Activated CD8-positive, alpha-beta memory T cell treated with anti-CD3 and anti-CD28 coated beads, Interleukin-2, amount 50 U/mL, for 1 hour (primary cell): Measurements from ENCODE around the gene SLC44A3.

Experiments used
- DNase-seq: peaks from one replicate; pipeline ENCODE4 v3.0.0-alpha.2; 2020; ENCODE audit errors: extremely low read depth

The SLC44A3 gene

DNA sequence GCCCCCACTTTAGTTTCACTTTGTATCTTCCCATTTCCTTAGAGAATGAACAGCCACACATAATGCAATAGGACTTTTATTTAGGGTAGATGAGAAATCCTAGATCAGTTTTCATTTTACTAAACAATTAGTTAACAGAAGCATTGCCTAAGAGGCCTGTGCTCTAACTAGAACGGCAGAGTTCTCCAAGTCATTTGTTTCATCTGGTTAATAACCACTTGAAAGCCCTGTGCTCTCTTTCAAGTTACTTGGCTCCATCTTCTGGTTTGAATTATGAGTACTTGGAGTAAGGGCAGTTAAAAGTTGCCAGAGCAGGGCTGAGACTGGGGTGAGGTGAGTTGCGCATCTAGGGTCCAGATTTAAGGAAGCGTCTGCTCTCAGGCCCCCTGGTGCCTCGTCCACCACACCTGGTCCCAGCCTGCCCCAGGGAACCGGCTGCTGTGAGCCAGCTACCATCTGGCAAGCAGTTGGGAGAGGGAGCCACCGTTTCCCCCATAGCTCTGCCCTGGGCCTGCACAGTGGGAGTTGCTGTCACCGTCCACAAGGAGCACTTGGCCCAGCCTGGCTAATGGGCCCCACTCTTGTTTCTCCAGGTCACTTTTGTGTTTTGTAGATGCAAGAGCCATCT is 18.1 kb upstream of the SLC44A3 start:
- no peak for DNase-seq

DNA sequence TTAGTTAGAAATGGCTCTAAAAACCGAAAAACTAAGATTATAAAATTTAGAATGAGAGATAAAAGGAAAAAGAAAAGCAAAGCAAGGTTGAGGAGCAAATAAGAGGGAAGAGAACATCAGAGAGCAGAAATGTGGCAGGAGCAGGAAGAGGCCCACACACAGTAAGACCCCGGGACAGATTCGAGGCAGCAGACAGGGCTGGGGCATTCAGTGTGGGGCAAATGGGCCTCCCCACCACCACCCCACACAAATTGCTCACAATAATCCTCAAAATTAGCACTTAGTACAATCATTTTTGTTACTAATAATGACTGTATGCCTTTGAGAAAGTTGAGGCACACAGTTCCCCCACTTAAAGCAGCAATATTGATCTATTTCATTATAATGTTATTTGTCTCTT is 17.1 kb upstream of the SLC44A3 start:
- DNase-seq, result no peak

DNA sequence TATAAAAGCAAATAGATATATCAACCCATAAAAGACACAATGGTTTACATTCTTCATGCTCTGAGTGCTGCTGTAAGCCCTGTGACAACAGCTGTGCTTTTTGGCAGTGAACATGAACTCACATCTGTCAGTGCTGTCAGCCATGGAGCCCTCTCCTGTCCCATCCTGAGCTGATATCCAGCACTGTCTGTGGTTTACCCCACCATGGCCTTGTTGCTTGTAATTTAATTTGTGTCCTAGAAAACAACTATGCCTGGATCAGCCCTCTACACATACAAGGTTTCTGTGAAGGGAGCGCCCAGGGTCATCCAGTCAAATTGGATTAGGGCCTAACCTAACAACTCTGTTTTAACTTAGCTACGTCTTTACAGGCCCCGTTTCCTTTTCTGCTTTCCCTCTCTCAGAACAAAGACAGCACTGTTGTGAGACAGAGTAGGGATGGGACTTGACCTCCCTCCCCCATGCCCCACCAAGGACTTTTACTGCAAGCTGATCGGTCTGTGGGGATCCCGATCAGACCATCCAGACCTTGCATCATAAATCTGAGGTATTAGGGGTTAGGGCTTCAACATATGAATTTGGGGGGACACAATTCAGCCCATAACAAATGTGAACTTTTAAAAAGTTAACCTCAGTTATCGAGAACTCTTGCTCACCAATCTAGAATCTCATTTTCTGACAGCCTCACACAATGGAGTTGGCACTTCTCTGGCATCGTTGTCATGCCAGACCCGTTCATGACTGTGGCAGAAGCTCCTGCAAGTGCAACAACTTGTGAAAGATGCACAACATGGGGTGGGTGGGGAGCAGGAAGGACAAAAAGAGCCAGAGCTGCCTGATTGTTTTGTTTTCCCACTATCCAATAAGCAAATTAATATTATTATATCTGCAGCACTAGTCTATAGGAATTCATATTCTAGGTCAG is 16.4 kb upstream of the SLC44A3 start:
- no peak for DNase-seq

DNA sequence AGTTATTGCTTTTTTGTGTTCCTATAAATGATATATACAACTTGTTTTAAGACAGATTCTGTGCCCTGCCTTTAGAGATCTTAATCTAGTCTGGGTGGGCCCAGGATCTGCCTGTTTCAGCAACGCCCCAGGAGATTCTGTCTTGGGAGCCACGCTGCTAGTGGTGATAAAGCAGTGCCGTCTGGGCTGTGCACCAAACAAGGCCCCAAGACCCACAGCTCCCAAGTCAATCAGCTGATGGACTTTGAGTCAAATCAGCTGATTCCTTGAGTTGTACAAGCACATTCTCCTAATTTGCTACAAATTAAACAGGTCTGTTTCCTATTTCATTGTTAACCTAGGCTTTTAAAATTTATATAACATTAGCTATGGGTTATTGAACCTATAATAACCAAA is 15.7 kb upstream of the SLC44A3 start:
- no peak for DNase-seq

DNA sequence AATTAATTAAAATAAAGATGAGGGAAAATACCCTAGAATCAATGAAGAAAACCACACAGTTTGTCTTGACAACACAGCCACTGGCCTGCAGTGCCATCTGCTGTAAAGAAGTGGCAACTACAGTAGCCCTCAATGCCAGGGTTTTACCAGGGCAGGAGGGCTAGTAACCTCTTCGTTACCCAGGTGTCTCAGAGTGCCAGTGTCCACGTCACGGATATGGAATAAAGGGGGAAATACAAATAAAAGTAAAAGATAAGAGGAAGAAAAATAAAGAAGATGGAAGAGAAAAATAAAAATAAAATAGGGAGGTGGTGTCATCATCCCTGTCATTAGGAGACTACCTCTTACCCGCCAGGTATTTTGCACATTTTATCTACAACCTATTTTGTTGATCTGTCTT is 14.2 kb upstream of the SLC44A3 start:
- DNase-seq, result no peak

DNA sequence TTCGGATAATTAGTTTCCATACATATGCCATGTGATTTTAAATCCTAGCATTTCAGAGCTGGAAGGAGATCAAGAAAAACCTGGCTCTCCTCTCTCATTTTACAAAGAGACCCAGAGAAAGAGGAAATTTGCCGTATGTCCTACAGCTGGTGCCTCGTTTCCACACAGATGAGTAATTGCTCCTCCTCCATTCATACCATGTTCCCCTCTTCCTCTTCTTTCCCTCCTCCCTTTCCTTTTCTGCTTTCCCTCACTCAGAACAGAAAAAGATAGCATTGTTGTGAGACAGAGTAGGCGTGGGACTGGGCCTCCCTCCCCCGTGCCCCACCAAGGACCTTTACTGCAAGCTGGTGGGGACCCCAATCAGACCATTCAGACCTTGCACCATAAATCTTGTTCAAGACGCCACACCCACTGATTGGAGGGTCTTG is 13.7 kb upstream of the SLC44A3 start:
- no peak for DNase-seq

DNA sequence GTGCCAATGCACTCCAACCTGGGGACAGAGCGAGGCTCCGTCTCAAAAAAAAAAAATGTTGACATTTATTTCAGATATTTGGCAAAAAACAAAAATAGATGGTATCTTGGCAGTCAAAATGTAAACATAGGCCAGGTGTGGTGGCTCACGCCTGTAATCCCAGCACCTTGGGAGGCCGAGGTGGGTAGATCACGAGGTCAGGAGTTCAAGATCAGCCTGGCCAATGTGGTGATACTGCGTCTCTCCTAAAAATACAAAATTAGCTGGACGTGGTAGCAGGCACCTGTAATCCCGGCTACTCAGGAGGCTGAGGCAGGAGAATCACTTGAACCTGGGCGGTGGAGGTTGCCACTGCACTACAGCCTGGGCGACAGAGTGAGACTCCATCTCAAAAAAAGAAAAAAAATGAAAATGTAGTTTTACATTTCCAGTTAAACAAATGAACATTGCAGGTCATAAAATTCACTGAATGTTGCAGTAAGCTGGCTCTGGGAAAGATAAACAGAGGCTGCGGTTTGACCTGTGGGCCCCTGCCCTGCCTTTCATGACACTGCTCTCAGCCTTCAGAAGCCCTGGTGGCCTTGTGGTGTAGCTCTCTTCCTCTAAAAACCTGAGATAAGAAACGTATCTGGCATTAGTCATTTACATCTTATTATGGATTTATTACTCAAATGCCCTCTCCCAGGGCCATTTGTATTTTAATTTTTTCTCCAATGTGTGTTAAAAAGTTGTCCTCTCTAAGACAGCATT is 12.2 kb upstream of the SLC44A3 start:
- no peak for DNase-seq

DNA sequence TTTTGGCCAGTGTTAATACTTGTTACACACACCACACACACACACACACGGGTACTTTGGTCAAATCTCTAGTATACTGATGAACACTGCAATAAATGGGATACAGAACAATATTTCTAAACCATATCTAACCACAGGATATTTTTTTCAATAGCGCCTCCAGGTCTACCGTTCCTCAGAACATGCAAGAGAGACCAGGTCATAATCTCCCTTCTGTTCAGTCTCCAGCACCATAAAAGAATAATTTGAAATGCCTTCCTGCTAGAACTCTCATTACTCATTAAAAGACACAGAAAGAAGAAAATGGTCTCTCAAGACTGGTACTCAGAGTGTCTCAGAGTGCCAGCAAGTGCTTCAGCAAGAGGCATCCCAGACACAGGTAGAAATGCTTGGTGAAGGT is 11.5 kb upstream of the SLC44A3 start:
- DNase-seq, result no peak

DNA sequence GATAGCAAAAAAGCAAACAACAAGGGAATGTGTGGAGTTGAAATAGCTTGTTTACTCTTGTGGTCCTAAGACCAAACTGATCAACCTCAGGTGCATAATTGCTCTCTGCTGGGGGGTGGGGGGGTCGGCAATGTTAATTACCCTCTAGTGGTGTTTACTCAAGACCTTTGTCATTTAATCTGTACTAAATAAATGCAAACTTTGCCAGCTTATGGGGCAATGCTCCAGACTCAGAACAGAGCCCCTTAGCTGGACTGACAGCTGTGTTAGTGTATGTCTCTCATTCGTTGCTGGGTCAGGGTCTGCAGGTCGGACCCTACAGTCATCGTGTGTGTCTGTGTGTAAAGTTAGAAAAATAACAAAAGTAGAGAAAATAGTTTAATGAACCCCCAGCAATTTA is 7.2 kb upstream of the SLC44A3 start:
- no peak for DNase-seq

DNA sequence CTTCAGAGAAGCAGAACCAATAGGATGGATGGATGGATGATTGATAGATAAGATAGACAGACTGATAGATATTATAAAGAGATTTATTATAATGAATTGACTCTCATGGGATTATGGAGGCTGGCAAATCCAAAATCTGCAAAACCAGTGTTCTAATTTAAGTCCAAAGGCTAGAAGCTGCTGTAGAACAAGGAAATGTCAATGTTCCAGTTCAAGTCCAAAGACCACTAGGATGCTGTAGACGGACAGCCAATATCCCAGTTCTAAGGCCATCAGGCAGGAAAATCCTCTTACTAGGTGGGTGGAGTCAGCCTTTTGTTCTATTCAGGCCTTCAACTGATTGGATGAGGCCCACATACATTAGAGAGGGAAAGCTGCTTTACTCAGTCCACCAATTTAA is 4.1 kb upstream of the SLC44A3 start:
- DNase-seq, result no peak

DNA sequence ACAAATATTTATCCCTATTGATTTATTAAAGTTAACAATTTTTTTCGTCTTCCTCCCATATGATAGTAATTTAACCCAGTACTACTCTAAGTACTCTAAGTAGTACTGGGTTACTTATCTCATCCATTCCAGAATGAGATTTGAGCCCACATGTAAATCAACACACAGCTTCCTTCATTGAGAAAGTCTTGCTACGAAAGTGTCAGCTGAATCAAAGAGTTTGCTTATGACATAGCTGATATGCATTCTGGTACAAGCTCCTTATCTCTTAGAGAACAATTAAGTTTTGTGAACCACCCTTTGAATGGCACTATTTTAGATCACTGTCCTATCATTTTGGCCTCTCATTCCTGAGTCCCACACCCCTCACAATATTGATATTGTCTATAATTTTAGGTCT is 2.4 kb upstream of the SLC44A3 start:
- DNase-seq, result no peak

DNA sequence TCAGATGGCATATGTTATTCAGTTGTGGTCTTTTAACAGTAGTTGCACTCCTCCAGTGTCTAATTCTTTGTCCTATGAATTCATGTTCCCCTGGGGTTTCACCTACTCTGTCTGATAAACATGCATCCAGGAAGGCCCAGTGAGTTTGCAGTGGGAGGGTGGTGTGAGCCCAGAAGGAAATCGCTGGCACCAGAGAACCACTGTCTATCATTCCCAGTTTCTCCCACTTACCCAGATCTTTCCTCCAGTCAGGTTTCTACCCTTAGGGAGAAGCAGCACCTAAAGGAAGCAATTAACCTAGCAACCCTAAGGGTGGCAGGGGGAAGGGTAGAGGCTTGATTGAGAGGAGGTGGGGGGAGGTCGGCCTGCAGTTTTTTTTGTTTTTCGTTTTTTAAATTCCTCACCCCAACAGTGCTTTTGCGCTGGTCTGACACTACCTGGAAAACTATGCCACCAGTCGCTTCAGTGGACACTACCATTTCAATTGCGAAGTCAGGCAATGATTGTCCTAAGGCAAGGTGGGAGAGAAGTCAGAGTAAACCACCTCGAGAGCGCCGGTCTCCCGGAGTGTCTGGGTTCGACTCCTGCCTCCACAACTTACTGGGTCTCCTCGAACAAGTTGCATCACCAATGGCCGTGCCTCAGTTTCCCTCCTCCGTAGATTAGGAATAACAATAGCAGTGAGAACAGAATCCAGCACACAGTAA is 766 bp upstream of the SLC44A3 start:
- DNase-seq, result no peak

DNA sequence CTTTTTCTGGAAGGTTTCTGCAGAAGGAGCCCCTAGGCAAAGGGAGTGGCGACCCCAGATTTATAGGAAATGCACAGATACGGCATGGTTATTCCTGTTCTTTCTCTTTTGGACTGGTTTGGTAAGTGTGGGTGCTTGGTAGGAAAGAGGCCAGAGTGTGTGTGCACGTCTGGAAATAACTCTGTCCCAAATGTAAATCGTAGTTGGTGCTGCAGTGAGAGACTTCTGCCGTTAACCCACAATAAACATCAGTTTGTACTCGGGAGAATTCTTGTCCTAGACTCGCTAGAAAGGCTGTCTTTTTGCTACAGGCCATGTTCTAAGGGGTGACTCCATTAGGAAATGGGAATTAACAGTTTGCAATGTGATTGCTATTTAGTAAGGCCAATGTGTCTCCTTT is 779 bp downstream of the SLC44A3 start:
- no peak for DNase-seq

DNA sequence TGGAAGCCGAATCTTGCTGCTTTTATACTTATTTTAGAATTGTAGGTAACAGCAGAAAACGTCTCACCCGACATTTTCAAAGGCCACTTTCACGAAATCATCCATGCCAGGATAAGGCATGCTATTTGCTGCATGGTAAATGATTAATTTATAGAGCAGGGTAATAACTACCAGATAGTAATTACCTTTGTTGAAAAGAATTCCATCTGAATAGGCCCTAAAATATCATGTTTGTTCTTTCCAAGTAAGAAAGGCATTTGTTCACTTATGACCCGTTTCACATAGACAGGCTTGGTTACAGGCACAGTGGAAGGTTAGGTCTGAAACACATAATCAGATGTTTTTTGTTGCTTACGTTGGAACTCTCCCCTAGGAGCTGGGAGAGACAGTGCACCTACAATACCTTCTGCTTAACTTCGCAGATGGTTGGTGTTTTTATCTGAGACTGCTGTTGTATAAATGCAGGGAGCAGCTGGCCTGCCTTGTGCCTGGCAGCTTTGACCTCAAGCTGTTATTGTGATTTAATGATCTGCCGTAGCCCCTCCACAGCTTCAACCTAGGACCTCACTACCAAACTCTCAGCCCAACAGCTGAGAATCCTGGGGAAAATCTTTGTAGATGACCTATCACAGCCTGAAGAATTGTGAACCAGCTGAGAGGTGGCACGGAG is 1.6 kb downstream of the SLC44A3 start:
- no peak for DNase-seq

DNA sequence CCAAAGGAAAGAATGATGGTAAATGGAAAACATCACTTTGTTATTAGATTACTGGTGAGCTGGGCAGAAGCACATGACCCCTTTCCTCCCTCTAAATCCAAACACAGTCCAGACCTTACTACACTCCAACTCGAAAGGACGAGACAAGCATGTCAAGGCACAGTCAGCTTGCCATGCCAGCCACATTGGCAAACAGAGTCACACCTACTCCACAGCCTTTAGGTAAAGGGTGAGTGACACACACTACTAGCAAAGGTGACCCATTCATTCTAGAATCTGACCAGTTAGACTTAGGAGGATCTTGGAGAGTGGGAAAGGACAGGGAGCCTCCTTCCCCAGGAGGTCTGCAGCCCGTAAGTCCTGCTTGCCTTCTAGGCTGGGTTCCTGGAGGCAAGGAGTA is 3.0 kb downstream of the SLC44A3 start:
- no peak for DNase-seq

DNA sequence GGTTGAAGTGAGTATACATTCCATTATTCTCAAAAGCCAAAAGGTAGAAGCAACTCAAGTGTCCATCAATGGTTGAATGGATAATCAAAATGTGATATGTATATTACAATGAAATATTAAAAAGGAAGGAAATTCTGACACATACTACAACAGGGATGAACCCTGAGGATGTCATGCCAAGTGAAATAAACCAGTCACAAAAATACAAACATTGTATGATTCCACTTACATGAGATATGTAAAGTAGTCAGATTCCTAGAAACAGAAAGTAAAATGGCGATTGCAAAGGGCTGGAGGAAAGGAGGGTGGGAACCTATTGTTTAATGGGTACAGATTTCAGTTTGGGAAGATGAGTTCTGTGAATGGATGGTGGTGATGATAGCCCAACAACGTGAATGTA is 5.8 kb downstream of the SLC44A3 start:
- no peak for DNase-seq

DNA sequence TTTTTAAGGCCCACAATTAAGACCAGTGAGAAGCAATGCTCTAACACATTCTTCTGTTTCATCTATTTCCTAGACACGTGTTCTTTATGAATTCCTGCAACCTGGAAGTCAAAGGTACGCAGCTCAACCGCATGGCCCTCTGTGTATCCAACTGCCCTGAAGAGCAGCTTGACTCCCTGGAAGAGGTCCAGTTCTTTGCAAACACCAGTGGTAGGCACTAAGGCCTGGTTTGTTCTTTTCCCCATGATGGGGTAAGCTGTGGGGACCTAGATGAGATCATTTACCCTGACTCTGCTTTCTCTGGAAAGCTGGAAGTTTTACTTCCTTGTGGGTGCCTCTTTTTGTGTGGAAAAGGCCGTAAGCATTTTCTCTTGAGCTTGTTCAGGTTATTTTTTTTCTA is 7.3 kb downstream of the SLC44A3 start:
- no peak for DNase-seq

DNA sequence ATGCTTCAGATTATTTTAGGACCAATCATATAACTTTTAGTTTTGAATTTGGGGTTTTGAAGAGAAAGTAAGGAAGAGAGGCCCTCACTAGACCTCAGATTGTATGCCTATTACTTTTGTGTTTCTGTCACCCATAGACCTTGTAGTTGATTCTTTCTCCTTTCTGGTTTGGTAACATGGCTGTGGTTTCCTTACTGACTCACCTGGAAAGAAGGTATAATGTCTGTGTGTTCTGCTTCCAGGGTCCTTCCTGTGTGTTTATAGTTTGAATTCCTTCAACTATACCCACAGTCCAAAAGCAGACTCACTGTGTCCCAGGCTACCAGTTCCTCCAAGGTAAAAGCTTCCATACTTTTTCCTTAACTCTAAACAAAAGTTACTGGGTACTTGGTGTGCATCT is 8.1 kb downstream of the SLC44A3 start:
- no peak for DNase-seq

DNA sequence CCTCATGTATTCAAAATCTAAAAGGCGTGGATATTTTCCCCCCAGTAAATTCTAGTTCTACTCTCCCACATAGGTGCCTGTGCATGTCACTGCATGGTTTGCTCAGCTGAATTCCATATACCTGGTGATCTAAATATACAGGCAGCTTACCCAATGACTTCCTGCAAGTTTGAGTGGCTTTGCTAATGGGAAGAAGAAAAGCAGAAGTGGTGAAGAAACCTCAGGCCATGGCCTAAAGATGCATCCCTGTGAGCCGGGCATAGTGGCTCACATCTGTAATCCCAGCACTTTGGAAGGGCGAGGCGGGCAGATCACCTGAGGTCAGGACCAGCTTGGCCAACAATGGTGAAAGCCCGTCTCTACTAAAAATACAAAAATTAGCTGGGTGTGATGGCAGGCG is 11.5 kb downstream of the SLC44A3 start:
- no peak for DNase-seq

DNA sequence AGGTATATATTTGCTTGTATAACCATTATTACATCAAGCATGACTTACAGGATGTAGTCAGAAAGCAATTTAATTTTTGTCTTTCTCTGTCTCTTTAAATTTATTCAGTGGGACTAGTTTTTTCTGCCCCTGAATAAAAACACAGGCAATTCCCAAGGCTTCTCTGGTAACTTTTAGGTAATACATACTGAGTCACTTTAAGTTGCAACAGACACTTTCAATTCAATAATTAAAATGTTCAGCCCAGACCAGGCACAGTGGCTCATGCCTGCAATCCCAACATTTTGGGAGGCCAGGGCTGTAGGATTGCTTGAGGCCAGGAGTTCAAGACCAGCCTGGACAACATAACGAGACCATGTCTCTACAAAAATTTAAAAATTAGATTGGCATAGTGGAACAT is 12.3 kb downstream of the SLC44A3 start:
- DNase-seq, result no peak

DNA sequence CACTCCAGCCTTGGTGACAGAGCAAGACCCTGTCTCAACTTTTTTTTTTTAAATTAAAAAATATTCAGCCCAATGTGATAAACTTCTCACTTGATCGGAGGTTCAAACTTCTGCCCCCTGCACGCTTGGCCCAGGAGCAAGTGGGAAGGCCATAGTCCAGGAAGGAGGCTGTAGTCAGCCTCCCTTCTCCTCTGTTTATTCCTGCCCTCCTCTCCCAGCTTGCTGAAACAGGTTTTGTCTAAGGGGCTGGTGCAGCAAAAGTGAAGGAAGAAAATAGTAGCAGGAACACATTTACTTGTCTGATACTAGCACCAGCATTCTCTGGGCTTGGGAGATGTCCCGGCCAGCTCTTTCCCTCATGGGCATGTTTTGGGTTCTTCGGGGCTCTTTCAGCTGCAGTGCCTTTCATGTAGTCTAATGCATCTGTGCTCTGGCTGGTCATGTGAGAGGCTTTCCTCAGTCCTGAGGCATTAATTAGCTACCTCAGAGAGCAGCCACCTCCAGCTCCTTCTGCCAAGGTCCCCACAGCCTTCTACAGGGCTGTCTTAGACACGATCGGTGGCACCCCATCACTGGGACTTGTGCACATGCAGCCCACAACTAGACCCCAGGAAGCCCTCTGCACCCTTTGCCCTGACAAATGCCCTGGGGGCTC is 12.9 kb downstream of the SLC44A3 start:
- no peak for DNase-seq
